H1 (cell line): ENCODE results near the gene CUTC. TPM values are rescaled to one million over a fixed set of nuclear protein-coding genes. Genes with fewer than 3 reads are reported as not detected.

Experiments used
- ASH2L ChIP-seq: fragments of 200-600, 300-600 bp; sonication (generic); IDR thresholded peaks from one replicate; pipeline ENCODE4 v1.7.1; 2017; ENCODE audit warnings: low read length
- CEBPB ChIP-seq: IDR thresholded peaks from 2 replicates; pipeline ENCODE4 v1.6.1; 2012; ENCODE audit warnings: low read depth, low read length
- GTF2F1 ChIP-seq: IDR thresholded peaks from 2 replicates; pipeline ENCODE4 v1.6.1; 2012; ENCODE audit warnings: low read depth, low read length, improper control_type of control experiment, borderline replicate concordance
- HDAC2 ChIP-seq, 2 experiments: fragments of 300-600 bp in 1 of 2; sonication (generic) in 1 of 2; IDR thresholded peaks; 2 replicates each; pipeline ENCODE4 v1.6.1; 2011 to 2012; ENCODE audit warnings: low read depth in 2 of 2, low read length in 2 of 2, mild to moderate bottlenecking in 2 of 2, moderate library complexity in 2 of 2, borderline replicate concordance in 1 of 2, inconsistent platforms in 1 of 2
- HDAC6 ChIP-seq: IDR thresholded peaks from one replicate; pipeline ENCODE4 v1.7.1; 2012; ENCODE audit warnings: low read depth, mild to moderate bottlenecking, inconsistent platforms, low read length, moderate library complexity
- JUND ChIP-seq: IDR thresholded peaks from 2 replicates; pipeline ENCODE4 v1.6.1; 2011; ENCODE audit warnings: mild to moderate bottlenecking, improper control_type of control experiment, low read length
- MAFK ChIP-seq: IDR thresholded peaks from 2 replicates; pipeline ENCODE4 v1.6.1; 2012; ENCODE audit warnings: low read depth, mild to moderate bottlenecking, improper control_type of control experiment, low read length
- RNF2 ChIP-seq: fragments of 200-900, 300-1000 bp; sonication (generic); IDR thresholded peaks from 2 replicates; pipeline ENCODE4 v1.7.1; 2016; ENCODE audit warnings: borderline replicate concordance, low read depth, mild to moderate bottlenecking, antibody characterized with exemption, low read length; ENCODE audit not compliant: poor library complexity, severe bottlenecking; ENCODE audit errors: missing control alignments
- polyA plus RNA-seq, 7 experiments: library from polyadenylated mRNA; depleted of rRNA in 3 of 7; stranded (reverse) in 5 of 7; unstranded in 2 of 7; fragments of >200 nt in 5 of 7; fragments of 200-250 nt in 2 of 7; gene quantifications; 1 replicate in 5 of 7; 2 replicates in 1 of 7; 4 replicates in 1 of 7; pipeline versions ENCODE4 v1.2.1 to v1.2.3, GENCODE V29; 2011 to 2013; ENCODE audit warnings: missing spikeins in 2 of 7, mixed read lengths in 2 of 7
- total RNA-seq: library from RNA; stranded (reverse); fragmentation: NEBNext Ultra II Directional; extraction: Animal tissue kit (Norgen Biotek cat#: 25700); gene quantifications from 2 replicates; pipeline ENCODE4 v1.2.1, GENCODE V29; 2021

Gene CUTC
- total and polyA plus RNA-seq, 2 of the 8 experiments (the other 6 are each of a cell fraction or from before 2014, with no cell fraction given), result 25.3 to 25.6 TPM

DNA sequence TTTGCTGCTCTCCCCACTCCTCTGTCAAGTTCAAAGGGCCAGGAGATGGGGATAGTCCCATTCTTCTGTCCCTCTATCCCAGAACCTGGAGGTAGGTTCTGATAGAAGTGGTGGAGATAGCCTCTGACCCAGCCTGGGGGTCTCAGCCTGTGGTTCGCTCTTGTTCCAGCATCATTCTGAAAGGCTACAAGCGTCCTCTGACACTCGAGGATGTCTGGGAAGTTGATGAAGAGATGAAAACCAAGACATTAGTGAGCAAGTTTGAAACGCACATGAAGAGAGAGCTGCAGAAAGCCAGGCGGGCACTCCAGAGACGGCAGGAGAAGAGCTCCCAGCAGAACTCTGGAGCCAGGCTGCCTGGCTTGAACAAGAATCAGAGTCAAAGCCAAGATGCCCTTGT lies 64.9 kb downstream of the CUTC start (continued):
- TF ChIP-seq RNF2, result no peak
- no peak for TF ChIP-seq HDAC6
- no peak for TF ChIP-seq CEBPB
- no peak for TF ChIP-seq ASH2L
- no peak for TF ChIP-seq HDAC2 (IDR thresholded peaks at IDR 0.05; ENCODE audit: borderline replicate concordance in 1 of 2, low read depth in 2 of 2, low read length in 2 of 2)
- no peak for TF ChIP-seq GTF2F1
- TF ChIP-seq JUND, result no peak
- TF ChIP-seq MAFK, result no peak
